ENCODE data around the gene ZBTB47. TPM values are rescaled to one million over a fixed set of nuclear protein-coding genes. Genes with fewer than 3 reads are reported as not detected.

The ZBTB47 gene
- total and polyA plus RNA-seq, 2 experiments from 2014 or later = 0.48 to 2.8 TPM

DNA sequence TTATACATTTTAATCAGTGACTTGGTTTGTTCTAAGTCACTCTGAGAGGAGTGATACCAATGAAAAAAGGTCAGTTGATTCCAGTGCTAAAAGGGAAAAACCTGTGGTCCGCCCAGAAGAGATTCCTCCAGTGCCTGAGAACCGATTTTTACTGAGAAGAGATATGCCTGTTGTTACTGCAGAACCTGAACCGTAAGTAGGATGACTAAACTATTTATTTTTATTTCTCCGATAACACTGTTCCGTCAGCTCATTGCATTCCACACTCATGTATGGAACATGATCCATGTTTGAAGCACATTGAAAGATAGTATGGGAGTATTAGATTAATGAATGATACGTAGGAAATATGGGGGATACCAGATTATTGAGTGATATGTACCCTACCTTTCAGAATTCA is 20.0 kb upstream of the ZBTB47 start:
- H3K4me1 ChIP-seq (ENCODE audit: insufficient read depth) = peaks cover 25% of the 10 kb centered on the region
- no peak overlapping the region for H3K4me3 ChIP-seq
- Mint-ChIP-seq H3K9me3 (no peaks in the 10 kb centered on the region), H3K36me3 (ENCODE audit: low read depth) (peaks cover 48% of the 10 kb centered on the region), H3K4me1 (peaks cover 24% of the 10 kb centered on the region), H3K4me3 (no peak overlapping the region), H3K27ac (peak overlapping the region; percentile 30; the same call in 1 of the 2 replicates), H3K27me3 (ENCODE audit: insufficient read depth, low read depth, poor library complexity) (no peaks in the 10 kb centered on the region)
- H3K79me2 ChIP-seq (replicated peaks; ENCODE audit: insufficient read depth) = no peaks in the 10 kb centered on the region; the same call in 1 of the 2 replicates
- no peak overlapping the region for H3K4me2 ChIP-seq
- no peaks in the 10 kb centered on the region for H3F3A ChIP-seq (replicated peaks; ENCODE audit: low read depth)
- TF ChIP-seq EZH2 (IDR thresholded peaks at IDR 0.05; ENCODE audit: low read depth, unreplicated experiment) (no peak), EZH2phosphoT487 (IDR thresholded peaks at IDR 0.05; ENCODE audit: unreplicated experiment) (no peak), ZNF114 (CRISPR knock-in tag; IDR thresholded peaks at IDR 0.05) (no peak), POLR2AphosphoS5 (IDR thresholded peaks at IDR 0.05; ENCODE audit: low read depth) (no peak), JUNB (IDR thresholded peaks at IDR 0.05; ENCODE audit: unreplicated experiment) (no peak), ZNF331 (CRISPR knock-in tag; IDR thresholded peaks at IDR 0.05; ENCODE audit: low read depth) (no peak), CREB1 (CRISPR knock-in tag; IDR thresholded peaks at IDR 0.05; ENCODE audit: low read depth) (no peak), STAT1 (IDR thresholded peaks at IDR 0.05; ENCODE audit: unreplicated experiment) (no peak), NANOG (IDR thresholded peaks at IDR 0.05; ENCODE audit: borderline replicate concordance) (no peak)
- TF ChIP-seq, protein P1, sequence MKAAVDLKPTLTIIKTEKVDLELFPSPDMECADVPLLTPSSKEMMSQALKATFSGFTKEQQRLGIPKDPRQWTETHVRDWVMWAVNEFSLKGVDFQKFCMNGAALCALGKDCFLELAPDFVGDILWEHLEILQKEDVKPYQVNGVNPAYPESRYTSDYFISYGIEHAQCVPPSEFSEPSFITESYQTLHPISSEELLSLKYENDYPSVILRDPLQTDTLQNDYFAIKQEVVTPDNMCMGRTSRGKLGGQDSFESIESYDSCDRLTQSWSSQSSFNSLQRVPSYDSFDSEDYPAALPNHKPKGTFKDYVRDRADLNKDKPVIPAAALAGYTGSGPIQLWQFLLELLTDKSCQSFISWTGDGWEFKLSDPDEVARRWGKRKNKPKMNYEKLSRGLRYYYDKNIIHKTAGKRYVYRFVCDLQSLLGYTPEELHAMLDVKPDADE (IDR thresholded peaks at IDR 0.05) = no peak
- TF ChIP-seq, protein P2, sequence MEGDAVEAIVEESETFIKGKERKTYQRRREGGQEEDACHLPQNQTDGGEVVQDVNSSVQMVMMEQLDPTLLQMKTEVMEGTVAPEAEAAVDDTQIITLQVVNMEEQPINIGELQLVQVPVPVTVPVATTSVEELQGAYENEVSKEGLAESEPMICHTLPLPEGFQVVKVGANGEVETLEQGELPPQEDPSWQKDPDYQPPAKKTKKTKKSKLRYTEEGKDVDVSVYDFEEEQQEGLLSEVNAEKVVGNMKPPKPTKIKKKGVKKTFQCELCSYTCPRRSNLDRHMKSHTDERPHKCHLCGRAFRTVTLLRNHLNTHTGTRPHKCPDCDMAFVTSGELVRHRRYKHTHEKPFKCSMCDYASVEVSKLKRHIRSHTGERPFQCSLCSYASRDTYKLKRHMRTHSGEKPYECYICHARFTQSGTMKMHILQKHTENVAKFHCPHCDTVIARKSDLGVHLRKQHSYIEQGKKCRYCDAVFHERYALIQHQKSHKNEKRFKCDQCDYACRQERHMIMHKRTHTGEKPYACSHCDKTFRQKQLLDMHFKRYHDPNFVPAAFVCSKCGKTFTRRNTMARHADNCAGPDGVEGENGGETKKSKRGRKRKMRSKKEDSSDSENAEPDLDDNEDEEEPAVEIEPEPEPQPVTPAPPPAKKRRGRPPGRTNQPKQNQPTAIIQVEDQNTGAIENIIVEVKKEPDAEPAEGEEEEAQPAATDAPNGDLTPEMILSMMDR (conservative IDR thresholded peaks at IDR 0.05; ENCODE audit: low read depth in 2 of 2) = no peak
- TF ChIP-seq, protein P3, sequence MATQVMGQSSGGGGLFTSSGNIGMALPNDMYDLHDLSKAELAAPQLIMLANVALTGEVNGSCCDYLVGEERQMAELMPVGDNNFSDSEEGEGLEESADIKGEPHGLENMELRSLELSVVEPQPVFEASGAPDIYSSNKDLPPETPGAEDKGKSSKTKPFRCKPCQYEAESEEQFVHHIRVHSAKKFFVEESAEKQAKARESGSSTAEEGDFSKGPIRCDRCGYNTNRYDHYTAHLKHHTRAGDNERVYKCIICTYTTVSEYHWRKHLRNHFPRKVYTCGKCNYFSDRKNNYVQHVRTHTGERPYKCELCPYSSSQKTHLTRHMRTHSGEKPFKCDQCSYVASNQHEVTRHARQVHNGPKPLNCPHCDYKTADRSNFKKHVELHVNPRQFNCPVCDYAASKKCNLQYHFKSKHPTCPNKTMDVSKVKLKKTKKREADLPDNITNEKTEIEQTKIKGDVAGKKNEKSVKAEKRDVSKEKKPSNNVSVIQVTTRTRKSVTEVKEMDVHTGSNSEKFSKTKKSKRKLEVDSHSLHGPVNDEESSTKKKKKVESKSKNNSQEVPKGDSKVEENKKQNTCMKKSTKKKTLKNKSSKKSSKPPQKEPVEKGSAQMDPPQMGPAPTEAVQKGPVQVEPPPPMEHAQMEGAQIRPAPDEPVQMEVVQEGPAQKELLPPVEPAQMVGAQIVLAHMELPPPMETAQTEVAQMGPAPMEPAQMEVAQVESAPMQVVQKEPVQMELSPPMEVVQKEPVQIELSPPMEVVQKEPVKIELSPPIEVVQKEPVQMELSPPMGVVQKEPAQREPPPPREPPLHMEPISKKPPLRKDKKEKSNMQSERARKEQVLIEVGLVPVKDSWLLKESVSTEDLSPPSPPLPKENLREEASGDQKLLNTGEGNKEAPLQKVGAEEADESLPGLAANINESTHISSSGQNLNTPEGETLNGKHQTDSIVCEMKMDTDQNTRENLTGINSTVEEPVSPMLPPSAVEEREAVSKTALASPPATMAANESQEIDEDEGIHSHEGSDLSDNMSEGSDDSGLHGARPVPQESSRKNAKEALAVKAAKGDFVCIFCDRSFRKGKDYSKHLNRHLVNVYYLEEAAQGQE (IDR thresholded peaks at IDR 0.05; ENCODE audit: unreplicated experiment) = no peak
- TF ChIP-seq, protein P4, sequence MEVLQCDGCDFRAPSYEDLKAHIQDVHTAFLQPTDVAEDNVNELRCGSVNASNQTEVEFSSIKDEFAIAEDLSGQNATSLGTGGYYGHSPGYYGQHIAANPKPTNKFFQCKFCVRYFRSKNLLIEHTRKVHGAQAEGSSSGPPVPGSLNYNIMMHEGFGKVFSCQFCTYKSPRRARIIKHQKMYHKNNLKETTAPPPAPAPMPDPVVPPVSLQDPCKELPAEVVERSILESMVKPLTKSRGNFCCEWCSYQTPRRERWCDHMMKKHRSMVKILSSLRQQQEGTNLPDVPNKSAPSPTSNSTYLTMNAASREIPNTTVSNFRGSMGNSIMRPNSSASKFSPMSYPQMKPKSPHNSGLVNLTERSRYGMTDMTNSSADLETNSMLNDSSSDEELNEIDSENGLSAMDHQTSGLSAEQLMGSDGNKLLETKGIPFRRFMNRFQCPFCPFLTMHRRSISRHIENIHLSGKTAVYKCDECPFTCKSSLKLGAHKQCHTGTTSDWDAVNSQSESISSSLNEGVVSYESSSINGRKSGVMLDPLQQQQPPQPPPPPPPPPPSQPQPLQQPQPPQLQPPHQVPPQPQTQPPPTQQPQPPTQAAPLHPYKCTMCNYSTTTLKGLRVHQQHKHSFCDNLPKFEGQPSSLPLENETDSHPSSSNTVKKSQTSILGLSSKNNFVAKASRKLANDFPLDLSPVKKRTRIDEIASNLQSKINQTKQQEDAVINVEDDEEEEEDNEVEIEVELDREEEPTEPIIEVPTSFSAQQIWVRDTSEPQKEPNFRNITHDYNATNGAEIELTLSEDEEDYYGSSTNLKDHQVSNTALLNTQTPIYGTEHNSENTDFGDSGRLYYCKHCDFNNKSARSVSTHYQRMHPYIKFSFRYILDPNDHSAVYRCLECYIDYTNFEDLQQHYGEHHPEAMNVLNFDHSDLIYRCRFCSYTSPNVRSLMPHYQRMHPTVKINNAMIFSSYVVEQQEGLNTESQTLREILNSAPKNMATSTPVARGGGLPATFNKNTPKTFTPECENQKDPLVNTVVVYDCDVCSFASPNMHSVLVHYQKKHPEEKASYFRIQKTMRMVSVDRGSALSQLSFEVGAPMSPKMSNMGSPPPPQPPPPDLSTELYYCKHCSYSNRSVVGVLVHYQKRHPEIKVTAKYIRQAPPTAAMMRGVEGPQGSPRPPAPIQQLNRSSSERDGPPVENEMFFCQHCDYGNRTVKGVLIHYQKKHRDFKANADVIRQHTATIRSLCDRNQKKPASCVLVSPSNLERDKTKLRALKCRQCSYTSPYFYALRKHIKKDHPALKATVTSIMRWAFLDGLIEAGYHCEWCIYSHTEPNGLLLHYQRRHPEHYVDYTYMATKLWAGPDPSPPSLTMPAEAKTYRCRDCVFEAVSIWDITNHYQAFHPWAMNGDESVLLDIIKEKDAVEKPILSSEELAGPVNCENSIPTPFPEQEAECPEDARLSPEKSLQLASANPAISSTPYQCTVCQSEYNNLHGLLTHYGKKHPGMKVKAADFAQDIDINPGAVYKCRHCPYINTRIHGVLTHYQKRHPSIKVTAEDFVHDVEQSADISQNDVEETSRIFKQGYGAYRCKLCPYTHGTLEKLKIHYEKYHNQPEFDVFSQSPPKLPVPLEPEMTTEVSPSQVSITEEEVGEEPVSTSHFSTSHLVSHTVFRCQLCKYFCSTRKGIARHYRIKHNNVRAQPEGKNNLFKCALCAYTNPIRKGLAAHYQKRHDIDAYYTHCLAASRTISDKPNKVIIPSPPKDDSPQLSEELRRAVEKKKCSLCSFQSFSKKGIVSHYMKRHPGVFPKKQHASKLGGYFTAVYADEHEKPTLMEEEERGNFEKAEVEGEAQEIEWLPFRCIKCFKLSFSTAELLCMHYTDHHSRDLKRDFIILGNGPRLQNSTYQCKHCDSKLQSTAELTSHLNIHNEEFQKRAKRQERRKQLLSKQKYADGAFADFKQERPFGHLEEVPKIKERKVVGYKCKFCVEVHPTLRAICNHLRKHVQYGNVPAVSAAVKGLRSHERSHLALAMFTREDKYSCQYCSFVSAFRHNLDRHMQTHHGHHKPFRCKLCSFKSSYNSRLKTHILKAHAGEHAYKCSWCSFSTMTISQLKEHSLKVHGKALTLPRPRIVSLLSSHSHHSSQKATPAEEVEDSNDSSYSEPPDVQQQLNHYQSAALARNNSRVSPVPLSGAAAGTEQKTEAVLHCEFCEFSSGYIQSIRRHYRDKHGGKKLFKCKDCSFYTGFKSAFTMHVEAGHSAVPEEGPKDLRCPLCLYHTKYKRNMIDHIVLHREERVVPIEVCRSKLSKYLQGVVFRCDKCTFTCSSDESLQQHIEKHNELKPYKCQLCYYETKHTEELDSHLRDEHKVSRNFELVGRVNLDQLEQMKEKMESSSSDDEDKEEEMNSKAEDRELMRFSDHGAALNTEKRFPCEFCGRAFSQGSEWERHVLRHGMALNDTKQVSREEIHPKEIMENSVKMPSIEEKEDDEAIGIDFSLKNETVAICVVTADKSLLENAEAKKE (CRISPR knock-in tag; IDR thresholded peaks at IDR 0.05) = no peak
- peak overlapping the region; percentile 70 for H3K27ac ChIP-seq (ENCODE audit: low read depth)
- H4K20me1 ChIP-seq (replicated peaks; ENCODE audit: insufficient read depth) = 0 out of 2 replicates have a peak, but pooled peaks cover 3% of the 10 kb centered on the region
- H3K27me3 ChIP-seq (ENCODE audit: insufficient read depth) = no peaks in the 10 kb centered on the region
- peaks cover 62% of the 10 kb centered on the region for H3K36me3 ChIP-seq (ENCODE audit: insufficient read depth)
- no peak for ATAC-seq
- H2AFZ ChIP-seq = no peak overlapping the region
- no peaks in the 10 kb centered on the region for H3K9me2 ChIP-seq (ENCODE audit: insufficient read depth)
- no peak for DNase-seq (ENCODE audit: low spot score)
